GM21825 (cell line): ENCODE results near the gene LRRTM4.

Experiments used
- ATAC-seq: cut with Tn5 transposase; IDR thresholded peaks from one replicate; pipeline ENCODE4 v1.9.1; 2021; ENCODE audit warnings: mild to moderate bottlenecking, moderate library complexity; ENCODE audit not compliant: unreplicated experiment

LRRTM4 gene

DNA sequence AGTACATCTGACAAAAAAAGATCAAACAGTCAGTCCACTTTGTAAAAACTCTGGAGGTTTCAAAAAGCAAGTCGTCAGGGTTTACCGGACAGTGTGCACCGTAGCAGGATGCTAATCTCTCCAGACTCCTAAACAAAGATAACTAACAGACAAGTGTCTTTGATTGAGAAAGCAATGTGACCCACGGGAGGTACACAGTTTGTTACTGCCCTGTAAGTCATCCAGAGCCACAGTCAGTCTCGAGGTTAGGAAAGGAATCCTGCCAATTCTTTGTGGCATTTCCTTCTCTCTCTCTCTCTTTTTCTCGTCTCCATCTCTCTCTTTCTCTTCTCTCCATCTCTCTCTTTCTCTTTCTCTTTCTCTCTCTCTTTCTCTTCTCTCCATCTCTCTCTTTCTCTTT lies 42.8 kb downstream of the LRRTM4 start:
- ATAC-seq = no peak

DNA sequence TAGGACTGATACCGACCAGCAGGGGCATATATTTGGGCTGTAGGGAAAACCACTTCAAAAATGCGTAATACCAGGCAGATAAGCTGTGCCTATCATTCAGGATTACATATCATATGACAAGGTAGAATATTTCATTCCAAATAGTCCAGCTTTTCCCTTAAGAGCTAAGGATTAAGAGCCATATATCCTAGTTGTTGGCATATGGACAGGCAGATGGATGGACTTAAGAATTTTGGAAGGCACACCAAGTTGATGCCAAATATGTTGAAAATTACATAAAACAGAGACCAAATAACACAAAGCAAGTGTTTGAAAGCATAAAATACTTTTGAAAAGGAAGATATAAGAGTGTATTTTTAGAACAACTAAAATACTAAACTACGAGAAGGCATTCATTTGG lies 52.1 kb downstream of the LRRTM4 start:
- ATAC-seq = no peak

DNA sequence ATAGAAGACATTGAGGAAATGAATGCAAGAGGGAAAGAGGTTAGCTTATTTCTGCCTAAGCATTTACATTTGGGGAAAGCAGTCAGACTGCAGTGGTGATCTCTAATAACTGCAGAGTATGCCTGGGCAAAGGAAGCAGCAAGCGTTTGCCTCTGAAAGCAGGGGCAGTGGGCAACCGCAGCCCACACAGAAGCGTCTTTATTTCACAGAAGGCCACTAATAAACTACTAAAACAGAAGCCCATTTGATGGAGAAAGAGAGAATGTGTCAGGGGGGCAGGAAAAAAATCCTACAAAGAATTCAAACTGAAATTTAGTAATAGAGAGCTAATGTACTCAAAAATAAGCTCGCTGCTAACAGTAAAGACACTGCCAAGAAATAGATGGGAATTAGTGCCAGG lies 53.1 kb downstream of the LRRTM4 start:
- ATAC-seq = no peak

DNA sequence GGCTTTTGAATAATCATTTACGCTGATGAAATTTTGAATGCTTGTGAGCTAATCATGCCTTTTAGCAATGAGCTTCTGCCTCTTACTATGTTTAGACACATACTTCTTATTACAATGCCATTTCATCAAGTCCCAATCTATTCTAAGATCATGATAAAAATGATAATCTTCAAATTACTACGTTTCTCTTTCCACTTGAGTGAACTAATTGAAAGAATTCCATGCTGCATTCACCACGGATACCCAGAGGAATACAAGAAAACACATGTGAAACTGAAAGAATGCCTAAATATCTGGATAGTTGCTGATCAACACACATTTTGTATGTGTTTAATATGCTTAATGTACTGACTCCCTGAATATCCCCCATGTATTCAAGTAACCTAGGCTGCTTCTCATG lies 62.3 kb downstream of the LRRTM4 start:
- ATAC-seq = no peak

DNA sequence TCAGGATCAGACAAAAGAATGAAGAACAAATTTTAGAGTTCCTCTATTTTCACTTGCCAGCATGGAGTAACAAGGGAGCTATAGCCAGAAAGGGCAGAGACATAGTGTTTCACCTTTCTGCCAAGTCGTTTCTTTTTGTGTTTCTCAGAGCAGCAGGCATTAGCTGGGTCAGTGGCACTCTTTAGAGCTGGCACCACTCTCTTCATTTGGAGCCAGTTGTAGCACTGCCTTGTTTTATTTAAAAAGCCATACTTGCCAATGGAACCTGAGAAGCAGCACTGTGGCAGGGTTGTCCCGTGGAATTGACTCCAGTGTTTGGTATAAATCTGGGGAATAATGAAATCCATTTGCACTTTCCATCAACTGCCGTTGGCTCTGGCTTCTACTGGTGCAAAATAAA lies 64.0 kb downstream of the LRRTM4 start:
- no peak for ATAC-seq

DNA sequence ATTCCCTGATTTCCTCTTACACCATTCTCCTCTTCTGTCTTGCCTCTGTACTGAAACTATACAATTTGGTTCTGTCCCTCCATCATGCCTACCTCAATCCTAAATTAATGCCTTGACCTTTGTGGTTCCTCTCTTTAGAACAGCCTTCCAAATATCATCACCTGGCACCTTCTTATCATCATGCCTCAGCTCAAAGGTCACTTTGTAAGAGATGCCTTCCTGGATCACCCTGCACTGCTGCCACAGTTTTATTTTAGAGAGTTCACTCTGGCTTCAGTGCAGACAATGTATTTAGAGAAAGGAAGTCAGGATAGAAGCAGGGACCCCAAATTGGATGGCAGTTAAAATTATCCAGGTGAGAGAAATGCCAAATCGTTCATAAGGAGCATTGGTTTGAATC lies 64.5 kb downstream of the LRRTM4 start:
- no peak for ATAC-seq

DNA sequence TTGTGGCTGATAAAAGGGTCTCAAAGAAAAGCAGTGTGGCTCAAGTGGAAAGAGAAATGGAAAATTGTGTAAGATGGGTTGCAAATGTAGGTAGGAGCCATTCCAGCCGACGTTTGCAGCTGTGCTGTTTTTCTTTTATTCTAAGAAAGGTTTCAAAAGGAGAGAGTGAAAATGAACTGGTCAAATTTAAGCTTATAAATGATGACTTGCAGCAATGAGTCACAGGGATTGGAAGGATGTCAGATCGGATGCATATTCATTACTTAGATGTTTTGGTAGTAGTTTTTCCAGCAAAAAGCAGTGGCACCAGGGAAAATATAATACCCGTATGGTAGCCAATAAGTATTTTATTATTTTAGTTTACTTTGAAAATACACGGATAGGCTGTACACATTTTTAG lies 79.1 kb downstream of the LRRTM4 start:
- ATAC-seq = no peak

DNA sequence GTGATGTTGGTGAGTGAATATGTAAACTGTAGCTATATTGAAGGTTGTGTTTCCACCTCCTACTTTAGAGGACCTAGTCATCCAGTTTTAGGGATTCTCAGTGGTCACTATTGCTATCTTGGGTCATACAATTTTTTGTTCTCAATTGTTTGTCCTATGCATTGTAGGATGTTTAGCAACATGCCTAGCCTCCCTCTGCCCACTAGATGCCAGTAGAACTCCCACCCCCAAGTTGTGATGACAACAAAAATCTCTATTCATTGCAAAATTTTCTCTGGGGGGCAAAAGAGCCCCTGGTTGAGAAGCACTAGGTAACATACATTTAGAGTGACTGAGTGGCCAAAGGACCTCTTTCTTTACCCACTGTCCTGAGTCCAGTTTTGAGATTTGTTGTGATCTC lies 87.3 kb downstream of the LRRTM4 start:
- ATAC-seq = no peak

DNA sequence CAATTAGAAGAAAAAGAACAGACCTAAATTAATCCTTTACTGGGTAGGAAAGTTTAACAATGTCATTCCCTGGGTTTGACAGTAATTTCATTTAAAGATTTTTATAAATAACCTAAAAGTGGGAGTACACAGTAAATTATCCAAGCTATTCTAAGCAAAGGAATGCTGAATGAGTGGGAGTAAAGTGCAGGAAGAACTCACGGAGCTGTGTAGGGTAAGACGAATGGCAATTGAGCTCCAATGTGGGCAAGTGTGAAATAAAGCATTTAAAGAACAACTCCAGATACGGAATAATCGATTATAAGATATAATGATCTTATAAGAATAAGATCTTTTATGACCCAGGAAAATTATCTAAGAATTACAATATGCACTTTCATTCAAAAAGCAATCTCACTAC lies 93.2 kb downstream of the LRRTM4 start:
- no peak for ATAC-seq

DNA sequence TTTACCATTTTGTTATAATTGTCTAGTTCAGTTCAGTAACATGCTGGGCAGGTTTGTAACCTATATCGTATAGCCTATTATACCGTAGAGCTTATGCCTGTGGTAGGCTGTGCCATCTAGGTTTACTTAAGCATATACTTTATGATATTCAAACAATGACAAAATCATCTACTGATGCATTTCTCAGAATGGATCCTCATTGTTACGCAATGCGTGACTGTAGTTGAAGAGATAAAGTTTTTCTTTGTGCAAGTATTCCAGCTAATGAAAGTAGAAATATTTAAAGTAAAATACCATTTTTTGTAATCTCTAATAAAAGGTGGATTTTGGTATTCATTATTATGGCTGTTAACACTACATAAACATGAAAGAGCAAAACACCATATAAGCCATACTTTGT lies 100.2 kb downstream of the LRRTM4 start:
- ATAC-seq = no peak

DNA sequence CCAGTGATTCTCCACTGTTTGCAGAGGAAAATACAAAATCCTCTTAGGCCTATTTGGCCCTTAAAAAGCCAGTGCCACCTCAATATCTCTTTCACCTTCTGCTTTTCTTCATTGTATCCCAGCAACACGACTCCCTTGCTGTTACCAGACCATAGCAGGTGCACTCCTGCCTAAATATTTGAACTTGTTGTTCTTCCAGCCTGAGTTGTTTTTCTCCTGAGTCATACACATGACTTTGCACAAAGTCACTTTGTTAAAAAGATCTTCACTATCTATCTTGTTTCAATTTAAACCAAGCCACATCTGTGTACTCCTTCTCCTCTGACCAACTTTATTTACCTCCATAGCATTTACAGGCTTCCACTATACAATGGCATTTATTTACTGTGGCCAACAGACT lies 103.6 kb downstream of the LRRTM4 start:
- ATAC-seq = no peak

DNA sequence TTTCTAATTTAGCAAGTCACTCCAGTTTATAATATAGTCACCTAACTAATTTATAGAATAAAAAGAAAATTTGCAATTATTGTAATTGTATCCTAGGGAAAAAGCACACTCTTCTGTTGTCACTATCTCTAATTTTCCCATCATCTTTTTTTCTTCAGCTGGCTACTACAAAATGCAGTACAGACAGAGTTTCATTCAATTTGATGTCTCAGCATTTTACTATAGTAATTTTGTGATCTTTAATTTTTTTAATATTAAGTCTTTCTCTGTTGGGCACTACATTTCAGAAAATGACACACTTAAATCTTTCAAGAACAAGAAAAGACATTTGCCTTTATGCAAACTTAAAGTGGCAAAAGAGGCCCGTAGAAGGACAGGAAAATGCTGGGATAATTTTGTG lies 118.0 kb downstream of the LRRTM4 start:
- no peak for ATAC-seq

DNA sequence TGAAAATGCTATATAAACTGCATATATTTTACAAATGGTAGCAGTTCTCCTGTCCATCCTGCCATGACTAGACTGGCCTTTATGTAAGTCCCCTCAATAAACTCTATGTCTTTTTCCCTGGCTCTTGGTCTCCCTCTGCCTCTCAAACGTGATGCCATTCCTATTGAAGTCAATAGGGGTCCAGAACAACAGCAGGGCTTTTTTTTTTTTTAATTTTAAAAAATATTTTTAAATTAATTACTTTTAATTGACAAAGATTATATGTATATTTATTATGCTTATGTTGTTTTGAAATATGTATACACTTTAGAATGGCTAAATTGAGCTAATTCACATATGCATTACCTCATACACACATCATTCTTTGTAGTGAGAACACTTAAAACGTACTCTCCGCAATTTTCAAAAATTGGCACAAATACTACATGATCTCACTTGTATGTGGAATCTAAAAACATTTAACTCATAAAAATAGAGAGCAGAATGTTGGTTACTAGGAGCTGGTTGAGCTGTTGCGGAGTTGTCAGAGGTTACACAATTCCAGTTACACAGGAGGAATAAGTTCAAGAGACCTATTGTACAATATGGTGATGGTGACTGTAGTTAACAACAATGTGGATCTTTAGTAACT lies 123.1 kb downstream of the LRRTM4 start:
- ATAC-seq = no peak

DNA sequence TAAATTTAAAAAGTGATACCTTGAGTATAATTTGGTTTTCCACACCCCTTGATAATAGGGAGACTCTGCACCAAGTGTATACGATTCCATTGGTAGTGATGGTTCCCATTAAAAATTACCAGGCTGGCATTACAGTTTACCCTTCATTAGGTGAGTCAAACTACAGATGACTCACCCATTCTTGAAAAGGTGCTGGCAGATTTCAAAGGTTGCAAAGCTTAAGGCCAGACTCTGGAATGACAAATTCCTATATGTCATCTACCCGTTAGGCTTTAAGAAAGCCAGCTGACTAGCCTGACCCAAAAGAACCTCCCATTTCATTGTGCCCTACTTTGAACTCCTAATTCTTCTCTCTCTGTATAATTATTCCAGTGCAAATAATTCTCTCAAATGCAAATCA lies 124.4 kb downstream of the LRRTM4 start:
- ATAC-seq = no peak

DNA sequence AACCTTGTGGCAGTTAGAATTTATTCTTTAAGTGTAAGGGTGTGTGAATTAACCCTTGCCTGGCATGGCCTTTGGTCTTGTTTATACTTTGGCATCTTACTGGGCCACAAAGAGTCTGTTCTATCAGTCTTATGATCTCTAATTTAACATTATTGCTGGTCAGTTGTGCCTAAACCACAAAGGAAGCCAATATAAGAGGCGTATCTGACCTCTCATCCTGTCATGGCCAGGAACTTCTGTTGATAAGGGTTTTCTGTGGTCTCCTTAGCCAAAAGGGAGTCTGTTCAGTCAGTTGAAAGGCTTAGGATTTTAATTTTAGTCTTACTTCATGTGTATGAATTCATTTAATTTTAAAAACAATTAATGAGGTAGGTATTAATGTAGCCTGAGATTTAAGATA lies 127.2 kb downstream of the LRRTM4 start:
- no peak for ATAC-seq

DNA sequence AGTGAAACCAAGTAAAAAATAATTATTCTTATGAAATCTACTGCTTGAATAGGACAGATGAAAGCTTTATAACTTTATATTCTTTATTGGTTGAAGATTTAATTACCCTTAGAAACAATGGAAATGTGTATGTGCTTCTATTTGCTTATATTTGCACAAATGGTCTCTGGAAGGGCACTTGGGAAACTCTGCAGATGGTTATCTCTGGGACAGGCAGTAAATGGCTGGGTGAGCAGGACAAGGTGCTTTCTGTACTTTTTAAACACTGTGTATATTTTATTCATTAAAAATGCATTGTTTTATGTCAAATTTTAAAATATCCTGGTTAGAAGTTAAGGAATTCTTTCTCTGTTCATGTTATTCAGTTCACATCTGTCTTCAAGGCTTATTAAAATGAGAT lies 131.1 kb downstream of the LRRTM4 start:
- ATAC-seq = no peak

DNA sequence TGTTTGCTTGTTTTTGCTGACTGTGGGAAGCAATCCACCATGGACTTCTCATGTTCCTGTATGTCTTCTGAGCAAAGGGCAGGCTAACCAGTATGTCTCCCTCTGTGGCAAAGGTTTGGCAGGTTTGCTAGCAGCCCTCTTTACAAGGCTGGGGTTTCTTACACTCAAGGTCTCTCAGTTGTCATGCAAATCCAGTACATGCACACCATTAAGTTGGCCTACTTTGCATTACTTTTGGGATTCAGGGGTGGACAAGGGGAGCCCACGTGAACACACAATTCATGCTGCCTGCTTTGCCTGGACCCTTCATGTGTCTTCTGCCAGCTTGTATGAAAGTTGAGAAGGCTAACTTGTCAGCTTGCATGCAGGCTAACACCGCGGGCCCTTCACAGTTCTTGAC lies 134.9 kb downstream of the LRRTM4 start:
- ATAC-seq = no peak

DNA sequence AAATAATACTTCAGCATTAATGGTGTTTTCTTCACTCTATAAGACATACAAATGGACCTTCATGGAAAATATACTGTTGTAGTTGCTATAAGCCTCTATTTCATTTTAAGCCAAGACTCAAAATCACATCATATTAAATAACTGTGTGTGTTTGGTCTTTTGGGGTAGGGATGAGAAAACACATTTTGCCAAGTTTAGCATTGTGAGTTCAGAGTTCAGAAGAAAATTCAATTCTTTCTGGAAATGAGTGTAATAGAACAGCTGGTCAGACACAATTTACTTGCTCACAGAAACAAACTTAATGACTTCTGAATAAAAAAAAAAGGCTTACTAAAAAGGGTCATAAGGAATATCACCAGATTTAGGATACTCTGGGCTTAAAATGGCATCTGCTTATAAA lies 149.5 kb downstream of the LRRTM4 start:
- no peak for ATAC-seq

DNA sequence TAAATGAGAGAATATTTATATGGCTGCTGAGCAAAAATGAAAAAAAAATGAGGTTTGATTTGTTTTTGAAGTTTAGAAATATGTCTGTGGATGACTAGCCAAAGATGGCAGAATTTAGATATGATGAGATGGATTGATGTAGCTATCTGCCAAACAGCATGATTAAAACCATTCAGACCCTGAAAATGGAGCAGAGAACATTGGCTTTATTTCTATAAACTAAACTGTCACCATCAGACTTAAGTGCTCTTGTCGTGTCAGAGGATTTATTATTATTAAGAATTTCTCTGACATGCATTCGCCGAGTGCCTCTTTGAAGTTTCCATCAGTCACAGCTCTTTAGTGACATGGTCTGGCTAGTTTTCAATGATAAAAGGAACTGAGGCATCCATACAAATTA lies 151.7 kb downstream of the LRRTM4 start:
- no peak for ATAC-seq

DNA sequence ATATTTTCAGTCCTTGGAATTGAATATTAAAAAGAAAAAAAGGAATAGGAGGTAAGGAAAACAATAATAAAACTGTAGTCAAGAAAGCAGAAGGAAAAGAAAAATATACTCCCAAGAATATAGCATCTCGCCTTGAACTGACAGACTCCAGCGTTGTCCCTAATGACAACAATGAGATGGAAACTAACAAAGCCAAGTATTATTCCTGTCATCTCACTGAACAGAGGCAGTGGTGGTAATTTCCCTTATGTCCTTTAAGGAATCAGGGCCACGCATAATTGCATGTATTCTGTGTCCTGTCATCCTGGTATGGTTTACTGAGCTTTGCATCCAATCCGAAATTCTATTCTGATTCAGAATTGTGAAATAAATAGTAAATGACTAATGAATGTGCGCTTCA lies 158.9 kb downstream of the LRRTM4 start:
- no peak for ATAC-seq

DNA sequence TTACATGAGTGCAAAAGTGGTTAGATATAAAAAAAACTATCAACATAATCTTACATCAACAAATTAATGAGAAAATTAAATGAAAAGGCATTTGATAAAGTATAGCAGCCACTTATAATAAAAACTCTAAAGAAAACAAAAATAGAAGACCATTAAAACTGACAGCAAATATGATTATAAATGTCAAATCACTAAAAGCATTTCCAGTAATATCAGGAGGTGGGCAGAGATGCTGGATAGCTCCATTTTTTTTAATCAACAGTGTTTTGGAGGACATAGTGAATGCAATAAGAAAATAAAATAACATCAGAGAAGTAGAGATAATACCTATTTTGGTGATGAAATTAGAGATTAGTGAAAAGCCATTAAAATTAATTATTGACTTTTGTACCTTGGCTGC lies 173.4 kb downstream of the LRRTM4 start:
- no peak for ATAC-seq

DNA sequence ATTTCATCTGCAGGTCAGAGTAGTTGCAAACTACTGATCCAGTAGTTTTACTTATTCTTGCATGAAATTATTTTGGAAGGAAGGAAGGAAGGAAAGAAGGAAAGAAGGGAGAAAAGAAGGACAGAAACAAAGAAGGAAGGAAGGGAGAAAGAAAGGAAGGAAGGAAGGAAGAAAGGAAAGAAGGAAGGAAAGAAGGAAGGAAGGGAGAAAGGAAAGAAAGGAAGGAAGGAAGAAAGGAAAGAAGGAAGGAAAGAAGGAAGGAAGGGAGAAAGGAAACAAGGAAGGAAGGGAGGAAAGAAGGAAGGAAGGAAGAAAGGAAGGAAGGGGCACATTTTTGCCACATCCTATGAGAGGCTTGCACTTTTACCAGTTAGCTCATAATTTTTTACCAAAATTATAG lies 186.2 kb downstream of the LRRTM4 start:
- no peak for ATAC-seq

DNA sequence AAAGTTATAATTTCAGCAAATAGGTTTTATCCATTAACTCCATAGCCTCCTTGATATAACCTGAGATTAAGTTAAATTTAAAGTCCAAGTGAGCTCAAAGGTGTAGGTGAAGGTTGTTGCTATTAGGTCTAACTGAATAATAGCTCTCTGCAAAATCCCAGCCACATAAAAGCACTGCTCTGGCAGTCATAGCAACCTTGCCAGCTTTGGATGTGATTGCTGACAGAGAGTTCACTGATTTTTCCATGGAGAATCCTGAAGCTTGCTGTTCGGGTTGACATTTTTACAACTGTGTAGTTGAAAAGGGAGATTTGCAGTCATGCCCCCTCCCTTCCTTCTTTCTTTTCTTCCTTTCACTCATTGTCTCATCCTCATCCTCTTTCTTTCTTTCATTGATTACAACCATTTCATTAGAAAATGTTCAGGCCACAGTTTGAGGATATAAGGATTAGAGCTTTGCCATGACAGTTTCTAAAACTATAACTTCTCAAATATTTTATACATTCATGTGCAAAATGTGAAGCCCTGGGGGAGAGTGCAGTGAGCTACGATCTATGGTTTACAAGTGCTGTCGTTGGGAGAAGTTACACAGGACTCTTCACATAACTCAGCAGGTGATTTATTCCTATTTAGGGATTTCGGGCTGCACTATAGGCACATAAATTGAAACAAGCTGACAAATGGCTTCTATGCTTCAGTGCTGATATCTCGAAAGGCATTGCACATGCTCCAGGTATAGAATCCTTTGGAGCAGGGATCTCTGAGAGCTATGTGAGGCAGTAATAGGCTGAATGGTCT lies 193.8 kb downstream of the LRRTM4 start:
- ATAC-seq = no peak
